ENCODE data around the gene ECHDC3.

DNA sequence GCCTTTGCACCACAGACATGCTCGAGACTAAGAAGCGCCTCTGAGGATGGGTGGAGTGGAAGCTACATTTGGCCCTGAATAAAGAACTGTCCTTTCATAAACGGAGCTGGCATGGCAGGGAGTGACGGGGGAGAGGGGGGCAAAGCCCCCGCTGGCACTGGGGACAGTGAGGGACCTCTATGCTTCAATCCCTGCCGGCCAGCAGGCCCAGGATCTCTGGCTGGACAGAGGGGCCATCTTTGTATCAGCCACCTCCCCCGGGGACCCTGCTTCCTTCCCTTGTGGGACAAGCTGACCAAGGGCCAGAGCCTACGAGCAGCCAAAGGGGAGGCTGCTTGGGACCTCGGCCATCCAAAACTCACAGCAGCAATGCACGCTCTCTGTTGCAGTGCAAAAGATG lies 28.2 kb upstream of the ECHDC3 start:
- TF ChIP-seq, protein P1, sequence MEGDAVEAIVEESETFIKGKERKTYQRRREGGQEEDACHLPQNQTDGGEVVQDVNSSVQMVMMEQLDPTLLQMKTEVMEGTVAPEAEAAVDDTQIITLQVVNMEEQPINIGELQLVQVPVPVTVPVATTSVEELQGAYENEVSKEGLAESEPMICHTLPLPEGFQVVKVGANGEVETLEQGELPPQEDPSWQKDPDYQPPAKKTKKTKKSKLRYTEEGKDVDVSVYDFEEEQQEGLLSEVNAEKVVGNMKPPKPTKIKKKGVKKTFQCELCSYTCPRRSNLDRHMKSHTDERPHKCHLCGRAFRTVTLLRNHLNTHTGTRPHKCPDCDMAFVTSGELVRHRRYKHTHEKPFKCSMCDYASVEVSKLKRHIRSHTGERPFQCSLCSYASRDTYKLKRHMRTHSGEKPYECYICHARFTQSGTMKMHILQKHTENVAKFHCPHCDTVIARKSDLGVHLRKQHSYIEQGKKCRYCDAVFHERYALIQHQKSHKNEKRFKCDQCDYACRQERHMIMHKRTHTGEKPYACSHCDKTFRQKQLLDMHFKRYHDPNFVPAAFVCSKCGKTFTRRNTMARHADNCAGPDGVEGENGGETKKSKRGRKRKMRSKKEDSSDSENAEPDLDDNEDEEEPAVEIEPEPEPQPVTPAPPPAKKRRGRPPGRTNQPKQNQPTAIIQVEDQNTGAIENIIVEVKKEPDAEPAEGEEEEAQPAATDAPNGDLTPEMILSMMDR (IDR thresholded peaks at IDR 0.05), result no peak
- TF ChIP-seq POLR2A (IDR thresholded peaks at IDR 0.05), result no peak
- no peak for TF ChIP-seq POLR2AphosphoS5 (IDR thresholded peaks at IDR 0.05)

All from breast epithelium (tissue), 3 donors.